Stomach (tissue), 4 donors: ENCODE data around the gene ZDHHC21.

Source experiments
- CTCF ChIP-seq, 7 experiments: fragments of 450-650 bp in 4 of 7; fragments of 200-600 bp in 3 of 7; sonication (generic) in 3 of 7; IDR thresholded peaks; one replicate each; pipeline ENCODE4 v1.5.1; 2016 to 2019; ENCODE audit warnings: antibody characterized with exemption in 7 of 7, control low read depth in 2 of 7, mild to moderate bottlenecking in 1 of 7
- POLR2A ChIP-seq, 4 donors: fragments of 450-650 bp; IDR thresholded peaks; one replicate each; pipeline ENCODE4 v1.6.1; 2016; ENCODE audit warnings: antibody characterized with exemption in 4 of 4, control low read depth in 2 of 4, mild to moderate bottlenecking in 1 of 4, moderate library complexity in 1 of 4
- POLR2AphosphoS5 ChIP-seq, 3 donors: sonication (generic); formaldehyde crosslinking; IDR thresholded peaks; one replicate each; pipeline ENCODE4 v1.6.1; 2016; ENCODE audit warnings: antibody characterized with exemption in 3 of 3

- TF ChIP-seq CTCF (IDR thresholded peaks at IDR 0.05) = no peak
- TF ChIP-seq POLR2A (IDR thresholded peaks at IDR 0.05) = no peak
- TF ChIP-seq POLR2AphosphoS5 (IDR thresholded peaks at IDR 0.05) = no peak
Measured at GRCh38 chr9:14687042-14687719, 6.1 kb downstream of the ZDHHC21 start.
